Left renal pelvis (tissue), 4 donors: ENCODE results near the gene TMEM198. TPM values are rescaled to one million over a fixed set of nuclear protein-coding genes. Genes with fewer than 3 reads are reported as not detected.

Experiments used
- DNase-seq, 4 donors: peaks; one replicate each; pipeline ENCODE4 v3.0.0-alpha.2; 2013; ENCODE audit warnings: low read depth in 4 of 4, low spot score in 3 of 4
- polyA plus RNA-seq, 4 donors: library from polyadenylated mRNA; unstranded; fragments of 120-200 nt; gene quantifications; one replicate each; pipeline ENCODE4 v1.2.1, GENCODE V29; 2013; ENCODE audit not compliant: insufficient read length in 4 of 4

TMEM198 gene
- polyA plus RNA-seq, 4 donors = 2.5 to 3.7 (median 2.9) TPM

DNA sequence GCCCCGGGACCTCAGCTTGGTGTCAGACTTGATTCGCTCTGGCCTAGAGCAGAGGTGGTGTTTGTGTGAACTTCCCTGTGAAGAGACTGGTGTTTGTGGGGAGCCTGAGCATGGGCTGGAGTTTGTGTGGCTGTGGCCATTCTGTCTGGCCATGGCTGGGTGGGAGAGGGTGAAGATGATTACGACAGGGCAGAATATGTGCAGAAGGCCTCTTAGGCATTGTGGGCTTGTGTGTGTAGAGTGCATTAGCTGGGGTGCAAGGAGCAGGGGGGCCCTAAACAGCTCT is 17.0 kb downstream of the TMEM198 start:
- DNase-seq = no peak

DNA sequence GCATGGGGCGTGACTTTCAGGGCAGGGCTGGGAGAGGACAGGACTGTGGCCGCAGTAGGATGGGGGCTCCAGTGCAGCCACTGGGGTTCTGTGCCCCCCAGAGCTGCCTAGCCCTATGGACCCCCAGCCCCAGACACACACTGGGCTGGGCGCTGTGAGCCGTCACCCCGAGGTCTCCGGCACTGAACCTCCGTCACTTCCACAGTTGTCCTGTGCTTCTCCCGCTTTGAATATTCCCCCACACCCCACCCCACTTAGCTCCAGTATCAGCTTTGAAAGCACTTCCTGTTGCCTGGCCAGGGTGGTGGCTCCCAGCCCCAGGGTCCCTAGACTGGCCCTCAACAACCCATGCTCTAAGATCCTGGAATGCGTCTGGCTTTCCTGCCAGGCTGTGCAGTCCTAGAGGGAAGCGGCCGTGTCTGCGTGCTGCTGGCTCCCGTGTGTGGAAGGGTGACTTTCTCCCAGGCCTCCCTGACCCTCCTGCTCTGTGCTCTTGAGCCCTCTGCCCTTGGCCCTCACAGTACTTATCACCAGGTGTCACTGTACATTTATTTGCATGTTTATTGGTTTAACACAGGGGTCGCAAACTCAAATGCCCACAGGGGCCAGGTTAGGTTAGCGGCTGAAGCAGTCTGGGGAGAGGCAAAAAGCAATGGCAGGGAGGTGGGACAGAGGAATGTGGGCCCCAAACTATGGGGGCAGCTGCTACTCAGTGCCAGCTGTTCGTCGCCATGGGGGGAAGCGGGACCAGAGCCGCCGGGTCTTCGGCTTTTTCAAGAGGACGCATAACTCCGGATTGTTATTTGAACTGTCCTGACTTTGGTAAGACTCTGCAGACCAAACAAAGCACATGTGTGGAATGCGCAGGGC is 17.6 kb downstream of the TMEM198 start:
- no peak for DNase-seq

GRCh38 chr2:219562049-219563020 is 18.5 kb downstream of the TMEM198 start:
- no peak for DNase-seq

- no peak for DNase-seq
Observed at GRCh38 chr2:219563271-219563928, 19.6 kb downstream of the TMEM198 start.

- no peak for DNase-seq
Observed at GRCh38 chr2:219565130-219566080, 21.6 kb downstream of the TMEM198 start.

- no peak for DNase-seq
Observed at GRCh38 chr2:219566640-219567039, 22.8 kb downstream of the TMEM198 start.

DNA sequence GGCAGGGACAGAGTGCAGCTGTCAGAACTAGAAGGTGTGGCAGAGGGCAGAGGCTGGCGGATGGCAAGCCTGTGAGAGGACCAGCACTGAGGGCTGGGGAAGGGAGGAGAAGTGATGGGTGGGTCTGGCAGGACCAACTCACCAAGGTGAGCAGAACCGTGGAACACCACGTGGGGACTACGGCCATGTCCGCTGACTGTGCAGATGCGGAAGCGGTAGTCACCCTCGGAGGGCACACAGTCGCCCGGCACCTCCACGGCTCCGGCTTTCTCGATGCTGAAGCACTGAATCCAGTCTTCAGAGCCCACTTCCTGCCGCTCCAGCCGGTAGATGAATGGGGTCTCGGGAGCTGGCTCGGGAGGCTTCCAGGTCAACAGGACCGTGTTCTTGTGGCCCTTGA is 23.3 kb downstream of the TMEM198 start:
- DNase-seq = no peak

DNA sequence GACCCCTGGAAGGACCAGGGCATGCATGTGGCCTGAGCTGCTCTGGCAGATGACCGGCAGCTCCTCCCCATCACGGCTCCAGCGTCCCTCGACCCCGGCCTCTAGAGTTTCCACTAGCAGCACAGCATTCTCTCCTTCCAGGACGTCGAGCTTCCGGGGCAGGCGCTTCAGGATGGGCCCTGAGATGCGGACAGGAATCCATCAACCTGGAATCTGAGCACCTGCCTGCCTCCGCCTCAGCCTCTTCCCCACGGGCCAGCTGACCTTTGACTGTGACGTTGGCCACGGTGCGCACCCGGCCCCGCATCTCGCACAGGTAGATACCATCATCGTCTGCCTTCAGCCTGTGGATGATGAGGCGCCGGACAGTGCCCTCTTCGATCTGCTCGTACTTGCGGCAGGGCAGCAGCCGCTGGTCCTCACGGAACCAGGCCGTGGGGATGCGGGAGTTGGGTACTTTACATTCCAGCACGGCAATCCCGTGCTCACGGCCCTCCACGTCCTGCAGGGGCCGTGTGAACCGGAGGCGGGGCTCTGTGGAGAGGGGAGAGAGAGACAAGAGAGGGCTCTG is 24.0 kb downstream of the TMEM198 start:
- DNase-seq = no peak

DNA sequence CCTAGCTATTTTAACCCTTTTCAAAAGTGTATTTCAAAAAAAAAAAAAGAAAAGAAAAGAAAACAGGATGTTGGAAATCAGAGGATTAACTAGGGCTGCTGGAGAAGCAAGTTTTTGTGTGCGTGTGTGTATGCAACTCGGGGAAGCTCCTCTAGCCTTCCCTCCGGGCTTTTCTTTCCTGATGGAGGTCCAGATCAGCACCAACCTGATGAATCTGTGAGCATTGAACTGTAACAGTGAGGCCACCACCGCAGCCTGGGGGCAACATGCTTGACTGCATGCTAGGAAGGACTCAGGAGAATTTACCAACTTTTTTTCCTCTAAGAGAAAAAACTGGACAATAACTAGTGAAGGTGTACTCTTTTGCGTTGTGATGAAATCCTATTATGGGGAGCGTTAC is 25.2 kb downstream of the TMEM198 start:
- DNase-seq = no peak

DNA sequence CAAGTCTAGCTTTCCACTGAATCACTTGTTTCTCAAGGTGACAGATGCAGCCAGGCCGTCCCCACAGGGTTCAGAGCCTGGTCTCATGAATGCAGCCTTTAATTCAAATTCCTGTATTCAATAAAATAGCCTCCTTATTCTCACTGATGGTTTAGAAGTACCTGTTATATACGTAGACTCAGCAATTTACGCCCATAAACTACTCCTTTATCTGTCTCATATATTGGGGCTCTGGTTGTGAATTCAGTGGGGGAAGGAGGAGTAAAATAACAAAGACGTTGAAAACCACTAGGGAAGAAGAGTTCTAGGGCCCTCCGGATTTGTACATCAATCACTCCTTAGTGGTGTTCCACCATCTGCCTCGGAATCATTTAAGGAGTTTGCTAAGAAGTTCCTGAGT is 25.8 kb downstream of the TMEM198 start:
- no peak for DNase-seq

DNA sequence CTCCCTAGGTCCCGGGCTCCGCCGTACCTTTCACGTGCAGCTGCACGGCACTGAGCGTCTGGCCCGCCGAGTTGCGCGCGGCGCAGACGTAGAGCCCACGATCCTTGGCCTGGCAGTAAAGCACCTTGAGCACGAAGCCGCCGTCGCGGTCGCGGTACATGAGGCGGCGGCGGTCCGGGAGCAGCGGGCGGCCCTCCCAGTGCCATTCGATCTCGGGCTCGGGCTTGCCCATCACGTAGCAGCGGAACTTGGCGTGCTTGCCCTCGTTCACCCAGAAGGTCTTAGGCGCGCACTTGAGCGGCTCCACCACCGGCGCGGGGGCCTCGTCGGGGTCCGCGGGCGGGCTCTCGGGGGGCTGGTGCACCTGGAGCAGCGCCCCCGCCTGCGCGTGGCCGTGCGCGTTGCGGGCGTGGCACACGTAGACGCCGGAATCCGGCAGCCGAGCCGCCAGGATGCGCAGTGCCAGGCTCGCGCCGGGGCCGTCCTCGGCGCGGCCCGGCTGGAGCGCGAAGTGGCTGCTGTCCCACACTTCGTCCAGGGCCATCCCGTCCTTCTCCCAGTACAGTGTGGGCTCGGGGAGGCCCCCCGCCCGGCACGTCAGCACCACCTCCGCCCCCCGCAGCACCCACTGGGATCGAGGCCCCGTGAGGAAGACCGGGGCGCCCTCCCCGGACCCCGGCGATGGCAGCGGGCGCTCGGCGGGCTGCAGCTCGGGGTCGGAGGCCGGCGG is 26.5 kb downstream of the TMEM198 start:
- no peak for DNase-seq

- DNase-seq = no peak
Observed at GRCh38 chr2:219570924-219571310, 27.1 kb downstream of the TMEM198 start.

DNA sequence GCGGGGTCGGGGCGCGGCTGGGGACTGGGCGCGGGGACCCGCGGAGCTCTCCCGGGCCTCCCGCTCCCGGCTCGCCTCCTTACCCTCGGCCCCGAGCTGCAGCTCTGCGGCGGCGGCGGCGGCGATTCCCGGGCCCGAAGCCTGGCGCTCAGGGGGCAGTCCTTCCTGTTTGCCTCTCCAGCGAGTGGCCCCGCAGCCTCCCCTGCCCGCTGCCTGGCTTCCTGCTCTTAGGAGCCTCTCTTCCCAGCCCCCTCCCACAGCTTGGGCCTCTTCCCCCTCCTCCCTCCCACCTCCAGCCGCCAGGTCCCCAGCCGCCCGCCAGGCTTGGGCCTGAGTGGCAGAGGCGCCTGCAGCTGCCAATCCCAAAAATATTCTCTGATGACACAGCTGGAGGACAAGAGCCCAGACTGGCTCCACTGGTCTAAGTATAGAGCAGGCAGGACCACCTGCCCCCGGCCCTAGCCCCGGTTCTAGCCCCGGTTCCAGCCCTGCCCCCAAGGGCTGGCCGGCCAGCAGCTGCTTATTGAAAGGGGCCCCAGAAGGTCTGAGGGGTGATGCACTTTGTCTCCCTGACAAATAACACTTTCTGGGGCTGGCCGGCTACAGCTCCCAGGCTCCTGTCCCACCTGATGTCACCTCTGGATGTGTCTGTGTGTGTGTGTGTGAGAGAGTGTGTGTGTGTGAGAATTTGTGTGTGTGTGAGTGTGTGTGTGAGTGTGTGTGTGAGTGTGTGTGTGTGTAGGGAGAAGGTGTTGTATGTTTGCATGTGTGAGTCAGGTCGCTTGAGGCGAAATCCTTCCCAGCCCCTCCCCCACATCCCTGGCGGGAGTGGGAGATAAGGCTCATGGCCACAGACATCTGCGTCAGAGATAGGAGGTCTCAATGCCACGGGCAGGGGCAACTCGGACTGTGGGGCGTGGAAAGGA is 27.7 kb downstream of the TMEM198 start, which contains the start of gene OBSL1:
Gene OBSL1, minus strand, starts transcription at position 229 of the 926 bp plus-strand sequence. CDS start 307 bp downstream, outside the sequence.
- DNase-seq = peak in 2 of 4 donors; percentile 66 to 83

GRCh38 chr2:219572237-219573001 is 28.6 kb downstream of the TMEM198 start, which contains the start of gene INHA:
Gene INHA, plus strand, starts transcription at chr2:219572310. Its CDS starts 65 bp downstream, at chr2:219572375.
- DNase-seq = no peak

DNA sequence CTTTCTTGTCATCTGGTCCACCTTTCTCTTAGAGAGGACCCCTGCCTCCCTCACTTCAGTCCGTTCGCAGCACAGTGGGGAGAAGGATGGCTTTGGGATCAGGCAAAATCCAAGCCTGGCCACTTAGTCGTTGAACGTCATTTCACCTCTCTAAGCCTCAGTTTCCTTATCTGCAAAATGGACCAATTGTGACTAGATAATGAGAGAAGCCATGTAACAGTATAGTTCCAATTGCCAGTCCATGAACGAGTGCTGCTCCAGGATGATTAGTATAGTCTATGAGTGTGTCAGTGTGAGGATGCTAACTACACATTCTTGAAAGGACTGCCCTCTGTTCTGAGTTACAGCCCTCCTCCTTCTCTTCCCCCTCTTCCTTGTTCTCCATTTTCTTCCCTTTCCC is 29.3 kb downstream of the TMEM198 start:
- no peak for DNase-seq

GRCh38 chr2:219574484-219575311 is 30.9 kb downstream of the TMEM198 start:
- no peak for DNase-seq
